B cell (primary cell): ENCODE data around the gene TBRG1. TPM values are rescaled to one million over a fixed set of nuclear protein-coding genes. Genes with fewer than 3 reads are reported as not detected.

ENCODE experiments used
- ATAC-seq: fragments of 200-7000 bp; cut with Tn5 transposase; one replicate; pipeline ENCODE4 v1.10.0; 2021; ENCODE audit warnings: low read depth, mild to moderate bottlenecking, moderate number of reproducible peaks, moderate library complexity
- CTCF ChIA-PET: fragments of 350-600 bp; sonication (Branson Sonifier 250); formaldehyde crosslinking; loops from one replicate; lab custom pipeline; 2021; ENCODE audit warnings: antibody characterized with exemption, inconsistent platforms; lab: Charles Lee
- POLR2A ChIA-PET: fragments of 350-600 bp; sonication (Branson Sonifier 250); formaldehyde crosslinking; loops from one replicate; lab custom pipeline; 2021; ENCODE audit warnings: antibody characterized with exemption; lab: Charles Lee
- DNase-seq: peaks from one replicate; pipeline ENCODE4 v3.0.0; 2013
- H2AFZ ChIP-seq: 2 replicates; pipeline ENCODE4 v1.6.1; 2012; ENCODE audit warnings: mild to moderate bottlenecking, low read depth, low read length; ENCODE audit not compliant: insufficient read depth, poor library complexity, severe bottlenecking
- H3K27ac ChIP-seq, 2 donors: 1 replicate in 1 of 2; 2 replicates in 1 of 2; pipeline ENCODE4 v1.5.1; 2012 to 2013; ENCODE audit warnings: low read length in 2 of 2, mild to moderate bottlenecking in 2 of 2, moderate library complexity in 1 of 2
- H3K27me3 ChIP-seq, 4 experiments: fragments of 200-600 bp in 1 of 4; sonication (generic) in 1 of 4; replicated peaks in 1 of 4; 1 replicate in 2 of 4; 2 replicates in 2 of 4; pipeline versions ENCODE4 v1.6.1 to v1.7.0; 2013 to 2016; ENCODE audit warnings: low read length in 3 of 4, mild to moderate bottlenecking in 2 of 4, mixed read lengths in 1 of 4, moderate library complexity in 1 of 4; ENCODE audit not compliant: insufficient read depth in 4 of 4, control insufficient read depth in 3 of 4; ENCODE audit errors: control extremely low read depth in 1 of 4
- H3K36me3 ChIP-seq, 2 experiments: replicated peaks in 1 of 2; 1 replicate in 1 of 2; 2 replicates in 1 of 2; pipeline versions ENCODE4 v1.6.1 to v1.7.1; 2013; ENCODE audit warnings: low read length in 1 of 2; ENCODE audit not compliant: insufficient read depth in 2 of 2, control insufficient read depth in 1 of 2; ENCODE audit errors: control extremely low read depth in 1 of 2, extremely low read depth in 1 of 2
- H3K4me1 ChIP-seq, 2 donors: fragments of 200-600 bp in 1 of 2; sonication (generic) in 1 of 2; 1 replicate in 1 of 2; 2 replicates in 1 of 2; pipeline versions ENCODE4 v1.5.1 to v1.6.1; 2013 to 2017; ENCODE audit warnings: low read length in 2 of 2; ENCODE audit not compliant: control insufficient read depth in 2 of 2, insufficient read depth in 2 of 2
- H3K4me2 ChIP-seq: replicated peaks from 2 replicates; pipeline ENCODE3; 2012; ENCODE audit warnings: mild to moderate bottlenecking, low read depth, low read length; ENCODE audit not compliant: poor library complexity, severe bottlenecking
- H3K4me3 ChIP-seq, 5 experiments: fragments of 200-600 bp in 1 of 5; sonication (generic) in 1 of 5; 1 replicate in 3 of 5; 2 replicates in 2 of 5; pipeline versions ENCODE4 v1.5.1 to v1.7.0; 2011 to 2016; ENCODE audit warnings: low read length in 4 of 5, mild to moderate bottlenecking in 4 of 5, low read depth in 2 of 5, control low read depth in 1 of 5, moderate library complexity in 1 of 5; ENCODE audit not compliant: insufficient read depth in 1 of 5; ENCODE audit errors: control extremely low read depth in 1 of 5, extremely low read depth in 1 of 5
- H3K79me2 ChIP-seq: fragments of 200-600 bp; sonication (generic); one replicate; pipeline ENCODE4 v1.6.0; 2016; ENCODE audit warnings: low read length; ENCODE audit not compliant: control insufficient read depth, insufficient read depth
- H3K9ac ChIP-seq: fragments of 200-600 bp; sonication (generic); 2 replicates; pipeline ENCODE4 v1.6.1; 2017; ENCODE audit warnings: mild to moderate bottlenecking, low read length, moderate library complexity
- H3K9me3 ChIP-seq, 3 donors: one replicate each; pipeline versions ENCODE4 v1.6.1 to v1.7.1; 2013; ENCODE audit warnings: low read length in 2 of 3; ENCODE audit not compliant: control insufficient read depth in 2 of 3, insufficient read depth in 1 of 3; ENCODE audit errors: control extremely low read depth in 1 of 3
- H4K20me1 ChIP-seq: 2 replicates; pipeline ENCODE4 v1.6.0; 2012; ENCODE audit warnings: mild to moderate bottlenecking, low read length; ENCODE audit not compliant: insufficient read depth, control insufficient read depth, poor library complexity, severe bottlenecking
- H3K27ac Mint-ChIP-seq: one replicate; pipeline ENCODE4 v1.8.0; 2021; ENCODE audit warnings: mixed read lengths
- H3K27me3 Mint-ChIP-seq: one replicate; pipeline ENCODE4 v1.8.0; 2021; ENCODE audit warnings: mixed read lengths
- H3K4me1 Mint-ChIP-seq: one replicate; pipeline ENCODE4 v1.8.0; 2021; ENCODE audit warnings: mixed read lengths
- H3K4me3 Mint-ChIP-seq: one replicate; pipeline ENCODE4 v1.8.0; 2021; ENCODE audit warnings: mixed read lengths
- H3K9me3 Mint-ChIP-seq: one replicate; pipeline ENCODE4 v1.8.0; 2022; ENCODE audit warnings: mixed read lengths; ENCODE audit not compliant: insufficient read depth
- CTCF ChIP-seq: fragments of 200-600 bp; IDR thresholded peaks from one replicate; pipeline ENCODE4 v1.8.0; 2022; ENCODE audit warnings: antibody characterized with exemption, mild to moderate bottlenecking
- EZH2 ChIP-seq: IDR thresholded peaks from 2 replicates; pipeline ENCODE4 v1.6.1; 2012; ENCODE audit warnings: borderline replicate concordance, low read depth, mild to moderate bottlenecking, moderate library complexity, low read length; ENCODE audit not compliant: insufficient read depth, poor library complexity, severe bottlenecking
- WGBS: methylation state at CpG from one replicate; pipeline ENCODE4 v1.1.5; 2013; ENCODE audit warnings: missing lambda C conversion rate; ENCODE audit not compliant: insufficient coverage; 5-methylcytosine and 5-hydroxymethylcytosine counted together
- intact Hi-C: fragments of 100-400 bp; cut with micrococcal nuclease; formaldehyde crosslinking; loops from one replicate; pipeline ENCODE4 v1.10.0; 2022
- polyA plus RNA-seq: library from polyadenylated mRNA; depleted of rRNA; stranded (reverse); fragments of >200 nt; gene quantifications from 2 replicates; pipeline ENCODE4 v1.2.3, GENCODE V29; 2012
- total RNA-seq, 2 donors: library from RNA; stranded (reverse); fragments of 120-200 nt in 1 of 2; gene quantifications; 1 replicate in 1 of 2; 2 replicates in 1 of 2; pipeline versions ENCODE4 v1.2.3 to v1.2.4, GENCODE V29; 2013 to 2022

Gene TBRG1
- total and polyA plus RNA-seq, 2 donors (not counting 1 experiment from before 2014, with no cell fraction given) = 68.2 to 71.5 TPM

GRCh38 chr11:124581817-124582216 lies 40.8 kb upstream of the TBRG1 start:
- no peak overlapping the region for H3K27ac ChIP-seq
- no peak for ATAC-seq

GRCh38 chr11:124582565-124582964 lies 40.1 kb upstream of the TBRG1 start:
- Histone ChIP-seq H2AFZ (no peak overlapping the region), H3K9ac (no peak overlapping the region), H3K27ac (no peak overlapping the region), H3K4me2 (no peak overlapping the region), H3K36me3 (no peaks in the 10 kb centered on the region), H3K79me2 (no peaks in the 10 kb centered on the region), H4K20me1 (no peaks in the 10 kb centered on the region), H3K4me1 (no peaks in the 10 kb centered on the region), H3K27me3 (no peaks in the 10 kb centered on the region), H3K4me3 (no peak overlapping the region), H3K9me3 (no peaks in the 10 kb centered on the region)
- no CpG with 5 or more reads among the region's 2 CpGs for WGBS
- H3K27ac Mint-ChIP-seq = no peak overlapping the region
- ChIA-PET CTCF (interaction anchor here (5.8 kb wide), 1 partner anchor 513 kb away, joined by 95 read pairs; no protein-coding TSS in a partner anchor), POLR2A (no interaction called here)
- H3K4me1 Mint-ChIP-seq = no peaks in the 10 kb centered on the region
- intact Hi-C loops = no loop called here
- TF ChIP-seq EZH2 (no peak), CTCF (no peak)
- no peak for ATAC-seq
- H3K27me3 Mint-ChIP-seq = peaks cover 18% of the 10 kb centered on the region
- DNase-seq = no peak
- no peaks in the 10 kb centered on the region for H3K9me3 Mint-ChIP-seq
- H3K4me3 Mint-ChIP-seq = no peak overlapping the region

More at GRCh38 chr11:124581817-124582216, 40.8 kb upstream of the TBRG1 start:
- Mint-ChIP-seq H3K27ac (no peak overlapping the region), H3K4me3 (no peak overlapping the region), H3K4me1 (no peaks in the 10 kb centered on the region), H3K9me3 (no peaks in the 10 kb centered on the region), H3K27me3 (peaks cover 13% of the 10 kb centered on the region)
- intact Hi-C loops = no loop called here
- TF ChIP-seq EZH2 (no peak), CTCF (no peak)
- 92% methylated on average over 5 of the region's 6 CpGs for WGBS
- Histone ChIP-seq H3K4me1 (no peaks in the 10 kb centered on the region), H3K4me3 (no peak overlapping the region), H3K36me3 (no peaks in the 10 kb centered on the region), H3K4me2 (no peak overlapping the region), H3K27me3 (no peaks in the 10 kb centered on the region), H2AFZ (no peak overlapping the region), H3K9ac (no peak overlapping the region), H3K9me3 (no peaks in the 10 kb centered on the region), H4K20me1 (no peaks in the 10 kb centered on the region), H3K79me2 (no peaks in the 10 kb centered on the region)
- no peak for DNase-seq
- ChIA-PET CTCF (interaction anchor here (1.3 to 5.8 kb wide), 2 partner anchors 13 to 512 kb away, joined by 3 to 95 read pairs; no protein-coding TSS in a partner anchor), POLR2A (no interaction called here)
